HepG2 (cell line): Measurements from ENCODE around the gene C16orf54. TPM values are rescaled to one million over a fixed set of nuclear protein-coding genes. Genes with fewer than 3 reads are reported as not detected.

Experiments used
- ATAD3A ChIP-seq: sonication (generic); formaldehyde crosslinking; IDR thresholded peaks from 2 replicates; pipeline ENCODE4 v1.4.0; 2020; ENCODE audit warnings: missing genetic modification reagents
- CSRNP1 ChIP-seq: sonication (generic); formaldehyde crosslinking; IDR thresholded peaks from 2 replicates; pipeline ENCODE4 v1.8.1; 2023; ENCODE audit warnings: mild to moderate bottlenecking, missing genetic modification reagents
- HOXA3 ChIP-seq: sonication (generic); formaldehyde crosslinking; IDR thresholded peaks from 2 replicates; pipeline ENCODE4 v1.5.0; 2020; ENCODE audit warnings: missing genetic modification reagents
- HOXA9 ChIP-seq: sonication (generic); formaldehyde crosslinking; IDR thresholded peaks from 2 replicates; pipeline ENCODE4 v1.8.1; 2022; ENCODE audit warnings: missing genetic modification reagents, mild to moderate bottlenecking, moderate library complexity, borderline replicate concordance
- KMT2B ChIP-seq: IDR thresholded peaks from 2 replicates; pipeline ENCODE4 v1.6.1; 2016; ENCODE audit warnings: missing genetic modification reagents, missing compliant biosample characterization
- MEIS2 ChIP-seq: sonication (generic); formaldehyde crosslinking; IDR thresholded peaks from 2 replicates; pipeline ENCODE4 v1.9.0; 2021; ENCODE audit warnings: mild to moderate bottlenecking, missing genetic modification reagents
- MNT ChIP-seq: fragments of 450-650 bp; IDR thresholded peaks from 2 replicates; pipeline ENCODE4 v1.6.1; 2016
- MYNN ChIP-seq: sonication (generic); formaldehyde crosslinking; IDR thresholded peaks from 2 replicates; pipeline ENCODE4 v1.4.0; 2020; ENCODE audit warnings: mild to moderate bottlenecking, low read depth, missing genetic modification reagents
- NFE2 ChIP-seq: sonication (generic); formaldehyde crosslinking; IDR thresholded peaks from 2 replicates; pipeline ENCODE4 v1.4.0; 2020; ENCODE audit warnings: missing genetic modification reagents
- NR0B2 ChIP-seq: sonication (generic); formaldehyde crosslinking; IDR thresholded peaks from 2 replicates; pipeline ENCODE4 v1.4.0; 2020; ENCODE audit warnings: mild to moderate bottlenecking, missing genetic modification reagents
- NR3C1 ChIP-seq: sonication (generic); formaldehyde crosslinking; IDR thresholded peaks from 2 replicates; pipeline ENCODE4 v1.4.0; 2020; ENCODE audit warnings: missing genetic modification reagents
- NRL ChIP-seq: sonication (generic); formaldehyde crosslinking; IDR thresholded peaks from 2 replicates; pipeline ENCODE4 v1.5.0; 2020; ENCODE audit warnings: missing genetic modification reagents, mild to moderate bottlenecking, moderate library complexity, borderline replicate concordance
- PRDM4 ChIP-seq: sonication (generic); formaldehyde crosslinking; IDR thresholded peaks from 2 replicates; pipeline ENCODE4 v1.9.0; 2021; ENCODE audit warnings: missing genetic modification reagents, borderline replicate concordance
- RNF2 ChIP-seq: fragments of 450-650 bp; conservative IDR thresholded peaks from 2 replicates; pipeline ENCODE4 v1.6.1; 2016; ENCODE audit warnings: low read depth
- SKI ChIP-seq: fragments of 450-650 bp; IDR thresholded peaks from one replicate; pipeline ENCODE4 v1.6.1; 2018; ENCODE audit warnings: mild to moderate bottlenecking; ENCODE audit not compliant: partially characterized antibody
- TFDP1 ChIP-seq: IDR thresholded peaks from 2 replicates; pipeline ENCODE4 v1.6.1; 2016; ENCODE audit warnings: missing compliant biosample characterization, missing genetic modification reagents, borderline replicate concordance
- ZFAT ChIP-seq: sonication (generic); formaldehyde crosslinking; conservative IDR thresholded peaks from 2 replicates; pipeline ENCODE4 v1.8.1; 2023; ENCODE audit warnings: missing genetic modification reagents, inconsistent platforms
- ZNF124 ChIP-seq: sonication (generic); formaldehyde crosslinking; IDR thresholded peaks from 2 replicates; pipeline ENCODE4 v1.4.0; 2020; ENCODE audit warnings: missing genetic modification reagents
- ZNF292 ChIP-seq: sonication (generic); formaldehyde crosslinking; IDR thresholded peaks from 2 replicates; pipeline ENCODE4 v1.8.1; 2022; ENCODE audit warnings: mild to moderate bottlenecking, low read depth, missing genetic modification reagents, borderline replicate concordance
- ZNF446 ChIP-seq: sonication (generic); formaldehyde crosslinking; IDR thresholded peaks from 2 replicates; pipeline ENCODE4 v1.5.0; 2020; ENCODE audit warnings: mild to moderate bottlenecking, missing genetic modification reagents
- polyA plus RNA-seq, 8 experiments: library from polyadenylated mRNA; depleted of rRNA in 3 of 8; stranded (reverse) in 7 of 8; unstranded in 1 of 8; fragments of >200 nt; fragmentation: Illumina TruSeq in 4 of 8; extraction: Trizol in 4 of 8; gene quantifications; 2 replicates each; pipeline versions ENCODE4 v1.2.1 to v1.2.3, GENCODE V29; 2011 to 2016; ENCODE audit warnings: low read depth in 4 of 8, missing spikeins in 1 of 8, mixed read lengths in 1 of 8; ENCODE audit not compliant: insufficient read depth in 1 of 8
- total RNA-seq, 5 experiments: library from RNA; depleted of rRNA; stranded (reverse); fragments of >200 nt; fragmentation: Illumina TruSeq; extraction: Trizol; gene quantifications; 2 replicates each; pipeline ENCODE4 v1.2.3, GENCODE V29; 2016; ENCODE audit warnings: low read depth in 1 of 5
- TF ChIP-seq, protein P1 (sequence below): sonication (generic); formaldehyde crosslinking; IDR thresholded peaks from 2 replicates; pipeline ENCODE4 v1.4.0; 2020; ENCODE audit warnings: mild to moderate bottlenecking, missing genetic modification reagents

C16orf54 gene
- total and polyA plus RNA-seq, 2 of the 13 experiments (the other 11 are each of a cell fraction or from before 2014, with no cell fraction given) = not detected

DNA sequence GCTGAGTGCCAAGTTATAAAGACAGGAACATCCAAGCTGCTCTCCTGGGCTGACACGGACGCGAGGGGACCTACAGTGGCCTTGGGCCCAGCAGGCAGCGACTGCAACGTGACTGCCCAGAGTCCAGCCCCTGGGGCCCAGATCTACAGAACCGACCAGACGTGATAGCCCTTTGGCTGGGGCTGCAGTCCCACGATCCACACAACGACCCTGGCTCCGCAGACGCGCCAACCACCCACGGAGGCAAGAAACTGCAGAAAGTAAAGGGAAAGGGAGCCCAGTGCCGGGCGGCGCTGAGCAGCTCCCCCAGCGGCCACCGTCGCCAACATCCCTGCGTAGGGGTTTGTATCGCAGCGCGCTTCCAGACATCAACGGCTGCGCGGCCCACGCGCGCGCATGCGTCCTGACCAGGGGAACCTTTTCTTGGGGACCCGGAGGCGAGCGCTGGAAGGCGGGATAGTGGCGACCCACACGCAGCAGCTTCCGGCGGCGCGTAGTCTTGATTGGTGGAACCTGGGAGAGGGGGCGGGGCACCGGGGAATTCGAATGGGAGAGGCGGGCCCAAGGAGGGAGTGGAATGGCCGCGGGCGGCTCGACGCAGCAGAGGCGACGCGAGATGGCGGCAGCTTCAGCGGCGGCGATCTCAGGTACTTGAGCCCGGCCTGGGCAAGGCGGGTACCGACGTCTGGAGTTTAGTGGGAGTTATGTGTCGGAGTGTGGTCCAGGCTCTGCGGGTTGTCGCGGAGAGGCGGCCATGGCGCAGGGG lies 44.6 kb upstream of the C16orf54 start, which contains the start of gene KIF22 (continued):
- TF ChIP-seq PRDM4 (no peak), CSRNP1 (CRISPR knock-in tag) (peak; percentile 98), SKI (peak; percentile 86), ATAD3A (CRISPR knock-in tag) (no peak; the same call in 1 of the 2 replicates), NR3C1 (no peak), MEIS2 (peak; percentile 61), NRL (peak; percentile 95; the same call in 1 of the 2 replicates), ZFAT (CRISPR knock-in tag) (no peak), HOXA9 (CRISPR knock-in tag) (peak; percentile 65), RNF2 (peak; percentile 63; the same call in 1 of the 2 replicates), TFDP1 (peak; percentile 98), ZNF446 (no peak), NR0B2 (CRISPR knock-in tag) (peak; percentile 82), MNT (peak; percentile 74), KMT2B (CRISPR knock-in tag) (peak; percentile 89), ZNF292 (CRISPR knock-in tag) (peak; percentile 82), MYNN (CRISPR knock-in tag) (peak; percentile 26; the same call in 1 of the 2 replicates), ZNF124 (peak; percentile 97; the same call in 1 of the 2 replicates), HOXA3 (CRISPR knock-in tag) (peak; percentile 94), NFE2 (CRISPR knock-in tag) (0 out of 2 replicates have a peak, but pooled peaks have one; percentile 31)
- TF ChIP-seq, protein P1, sequence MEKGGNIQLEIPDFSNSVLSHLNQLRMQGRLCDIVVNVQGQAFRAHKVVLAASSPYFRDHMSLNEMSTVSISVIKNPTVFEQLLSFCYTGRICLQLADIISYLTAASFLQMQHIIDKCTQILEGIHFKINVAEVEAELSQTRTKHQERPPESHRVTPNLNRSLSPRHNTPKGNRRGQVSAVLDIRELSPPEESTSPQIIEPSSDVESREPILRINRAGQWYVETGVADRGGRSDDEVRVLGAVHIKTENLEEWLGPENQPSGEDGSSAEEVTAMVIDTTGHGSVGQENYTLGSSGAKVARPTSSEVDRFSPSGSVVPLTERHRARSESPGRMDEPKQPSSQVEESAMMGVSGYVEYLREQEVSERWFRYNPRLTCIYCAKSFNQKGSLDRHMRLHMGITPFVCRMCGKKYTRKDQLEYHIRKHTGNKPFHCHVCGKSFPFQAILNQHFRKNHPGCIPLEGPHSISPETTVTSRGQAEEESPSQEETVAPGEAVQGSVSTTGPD (CRISPR knock-in tag) = no peak
